Prostate gland (tissue), 2 donors: ENCODE results near the gene LMO7. TPM values are rescaled to one million over a fixed set of nuclear protein-coding genes. Genes with fewer than 3 reads are reported as not detected.

Experiments
- DNase-seq: peaks from one replicate; pipeline ENCODE4 v3.0.0-alpha.2; 2019; ENCODE audit warnings: low spot score
- H3K27ac ChIP-seq, 2 donors: fragments of 200-600 bp; sonication (generic); 2 replicates each; pipeline ENCODE4 v1.5.1; 2017 to 2019
- H3K27me3 ChIP-seq: fragments of 200-600 bp; sonication (generic); replicated peaks from 2 replicates; pipeline ENCODE4 v1.5.1; 2019; ENCODE audit not compliant: insufficient read depth
- H3K36me3 ChIP-seq, 2 donors: fragments of 200-600 bp; sonication (generic); 1 replicate in 1 of 2; 2 replicates in 1 of 2; pipeline versions ENCODE4 v1.5.1 to v1.8.1; 2017 to 2019
- H3K4me1 ChIP-seq: fragments of 200-600 bp; sonication (generic); replicated peaks from 2 replicates; pipeline ENCODE4 v1.5.1; 2019
- H3K4me3 ChIP-seq, 2 donors: fragments of 200-600 bp; sonication (generic); 2 replicates each; pipeline ENCODE4 v1.5.1; 2017 to 2019
- H3K9me3 ChIP-seq: fragments of 200-600 bp; sonication (generic); 2 replicates; pipeline ENCODE4 v1.5.1; 2017
- CTCF ChIP-seq, 4 experiments: fragments of 200-600 bp in 2 of 4; fragments of 450-650 bp in 2 of 4; sonication (generic) in 2 of 4; IDR thresholded peaks; 1 replicate in 3 of 4; 2 replicates in 1 of 4; pipeline ENCODE4 v1.5.1; 2016 to 2019; ENCODE audit warnings: antibody characterized with exemption in 4 of 4, mild to moderate bottlenecking in 2 of 4, moderate library complexity in 2 of 4
- POLR2A ChIP-seq: fragments of 450-650 bp; IDR thresholded peaks from one replicate; pipeline ENCODE4 v1.6.1; 2016; ENCODE audit warnings: antibody characterized with exemption, mild to moderate bottlenecking
- POLR2AphosphoS5 ChIP-seq: sonication (generic); formaldehyde crosslinking; IDR thresholded peaks from one replicate; pipeline ENCODE4 v1.6.1; 2017; ENCODE audit warnings: antibody characterized with exemption
- WGBS: methylation state at CpG from one replicate; pipeline ENCODE4 v1.1.5; 2018; 5-methylcytosine and 5-hydroxymethylcytosine counted together
- intact Hi-C: fragments of 100-400 bp; cut with DNase I; formaldehyde crosslinking; loops from one replicate; pipeline ENCODE4 v1.14.2; 2022
- total RNA-seq, 2 donors: library from RNA; depleted of rRNA; stranded (reverse); fragments of >200 nt; gene quantifications; one replicate each; pipeline ENCODE4 v1.1.0, GENCODE V29; 2016

The LMO7 gene
- total RNA-seq, 2 donors from 2014 or later: 87.8 to 99.9 TPM

DNA sequence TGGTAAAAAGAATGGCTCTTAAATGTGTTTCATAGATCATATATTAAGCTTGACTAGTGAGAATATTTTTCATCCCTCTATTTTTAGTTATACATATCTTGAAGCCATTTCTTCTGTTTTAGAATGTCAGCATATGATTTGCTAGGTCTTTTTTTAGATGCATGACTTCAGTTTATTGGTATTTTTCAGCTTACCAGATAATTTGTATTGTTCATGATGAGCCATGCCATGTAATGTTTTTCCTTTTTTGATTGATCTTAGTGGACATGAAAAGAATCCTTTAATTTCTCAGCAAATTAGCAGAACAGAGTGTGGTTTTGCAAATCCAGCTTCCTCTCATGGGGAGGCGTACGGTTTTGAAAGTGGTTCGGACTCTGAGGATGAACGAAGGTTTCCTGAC, 168.5 kb downstream of the LMO7 start:
- DNase-seq: no peak
- Histone ChIP-seq H3K4me3 (no peak overlapping the region), H3K27ac (peak overlapping the region in 1 of 2 donors; percentile 72), H3K4me1 (no peaks in the 10 kb centered on the region), H3K27me3 (no peaks in the 10 kb centered on the region), H3K9me3 (no peaks in the 10 kb centered on the region), H3K36me3 (no peaks in the 10 kb centered on the region)
- 97% methylated on average over 4 of the region's 4 CpGs for WGBS
- intact Hi-C loops: no loop called here
- TF ChIP-seq CTCF (IDR thresholded peaks at IDR 0.05) (no peak), POLR2AphosphoS5 (no peak), POLR2A (no peak)

GRCh38 chr13:75806117-75806516, 170.0 kb downstream of the LMO7 start:
- Histone ChIP-seq H3K27ac (no peak overlapping the region), H3K4me3 (no peak overlapping the region), H3K4me1 (peaks cover under 1% of the 10 kb centered on the region), H3K27me3 (no peaks in the 10 kb centered on the region), H3K36me3 (no peaks in the 10 kb centered on the region), H3K9me3 (no peaks in the 10 kb centered on the region)
- TF ChIP-seq CTCF (IDR thresholded peaks at IDR 0.05) (no peak), POLR2AphosphoS5 (no peak), POLR2A (no peak)
- intact Hi-C loops: no loop called here
- DNase-seq: no peak
- WGBS: 84% methylated on average over 7 of the region's 7 CpGs

- H3K27ac ChIP-seq: no peak overlapping the region
- no peaks in the 10 kb centered on the region for H3K27me3 ChIP-seq
- H3K4me1 ChIP-seq: peaks cover 4% of the 10 kb centered on the region
- DNase-seq: no peak
- 49% methylated on average over 5 of the region's 5 CpGs for WGBS
- H3K9me3 ChIP-seq: no peaks in the 10 kb centered on the region
- TF ChIP-seq CTCF (IDR thresholded peaks at IDR 0.05) (no peak), POLR2A (no peak), POLR2AphosphoS5 (no peak)
- intact Hi-C loops: no loop called here
- no peak overlapping the region for H3K4me3 ChIP-seq
- H3K36me3 ChIP-seq: no peaks in the 10 kb centered on the region
Observed at GRCh38 chr13:75811361-75811760, 175.2 kb downstream of the LMO7 start.

GRCh38 chr13:75811841-75812240, 175.7 kb downstream of the LMO7 start:
- intact Hi-C loops: no loop called here
- H3K4me1 ChIP-seq: peaks cover 4% of the 10 kb centered on the region
- no peaks in the 10 kb centered on the region for H3K9me3 ChIP-seq
- H3K27ac ChIP-seq: no peak overlapping the region
- no peak overlapping the region for H3K4me3 ChIP-seq
- TF ChIP-seq POLR2AphosphoS5 (no peak), CTCF (IDR thresholded peaks at IDR 0.05) (no peak), POLR2A (no peak)
- H3K36me3 ChIP-seq: no peaks in the 10 kb centered on the region
- DNase-seq: no peak
- no peaks in the 10 kb centered on the region for H3K27me3 ChIP-seq
- 54% methylated on average over 1 of the region's 1 CpG for WGBS

DNA sequence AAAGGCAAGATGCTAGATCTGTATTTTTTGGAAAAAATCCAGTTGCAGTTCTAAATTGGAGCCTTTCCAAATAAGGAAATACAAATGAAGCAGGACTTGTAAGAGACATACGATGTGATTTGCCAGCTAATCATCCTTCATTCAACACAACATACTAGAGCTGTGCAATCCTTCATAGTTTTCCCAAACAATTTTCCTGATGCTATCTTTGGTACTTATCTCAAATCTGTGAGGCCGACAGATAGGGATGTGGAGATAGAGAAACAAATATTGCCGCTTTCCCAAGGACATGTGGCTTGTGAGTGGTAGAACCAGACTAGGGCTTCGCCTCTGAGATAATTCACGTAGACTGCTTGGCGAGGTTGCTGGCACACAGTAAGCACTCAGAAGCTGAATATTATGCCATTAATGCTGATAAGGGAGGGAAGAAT, 176.6 kb downstream of the LMO7 start:
- no peaks in the 10 kb centered on the region for H3K36me3 ChIP-seq
- no peaks in the 10 kb centered on the region for H3K9me3 ChIP-seq
- H3K4me1 ChIP-seq: peaks cover 4% of the 10 kb centered on the region
- H3K27ac ChIP-seq: no peak overlapping the region
- no peak overlapping the region for H3K4me3 ChIP-seq
- intact Hi-C loops: no loop called here
- H3K27me3 ChIP-seq: no peaks in the 10 kb centered on the region
- WGBS: 35% methylated on average over 6 of the region's 6 CpGs
- DNase-seq: no peak
- TF ChIP-seq POLR2A (no peak), CTCF (IDR thresholded peaks at IDR 0.05) (no peak), POLR2AphosphoS5 (no peak)
